Omental fat pad (tissue), 4 donors: ENCODE measurements around the gene AKAP13. TPM values are rescaled to one million over a fixed set of nuclear protein-coding genes. Genes with fewer than 3 reads are reported as not detected.

Experiments used
- ATAC-seq: fragments of 150-250 bp; one replicate; pipeline ENCODE4 v1.9.1; 2016; ENCODE audit warnings: mild to moderate bottlenecking, moderate library complexity; ENCODE audit not compliant: low FRiP score
- DNase-seq: peaks from one replicate; pipeline ENCODE4 v3.0.0-alpha.2; 2019; ENCODE audit warnings: low spot score
- CTCF ChIP-seq, 3 donors: fragments of 450-650 bp; IDR thresholded peaks; one replicate each; pipeline ENCODE4 v1.5.1; 2016 to 2017; ENCODE audit warnings: antibody characterized with exemption in 3 of 3, mild to moderate bottlenecking in 3 of 3, moderate library complexity in 2 of 3
- total RNA-seq, 4 donors: library from RNA; depleted of rRNA; stranded (reverse); fragments of >200 nt; gene quantifications; one replicate each; pipeline ENCODE4 v1.1.0, GENCODE V29; 2016

The AKAP13 gene
- total RNA-seq, 4 donors from 2014 or later: 162 to 301 (median 216) TPM

- DNase-seq (no peak), ATAC-seq (no peak)
- no peak for TF ChIP-seq CTCF (IDR thresholded peaks at IDR 0.05)
Observed at GRCh38 chr15:85623315-85624049, 243.1 kb downstream of the AKAP13 start.

- DNase-seq: no peak
- no peak for TF ChIP-seq CTCF (IDR thresholded peaks at IDR 0.05)
- no peak for ATAC-seq
Observed at GRCh38 chr15:85624291-85624801, 243.9 kb downstream of the AKAP13 start.

GRCh38 chr15:85625166-85625830, 244.9 kb downstream of the AKAP13 start:
- no peak for ATAC-seq
- no peak for DNase-seq
- no peak for TF ChIP-seq CTCF (IDR thresholded peaks at IDR 0.05)

GRCh38 chr15:85625856-85626255, 245.5 kb downstream of the AKAP13 start:
- peak; percentile 29 for ATAC-seq

GRCh38 chr15:85627213-85627935, 247.0 kb downstream of the AKAP13 start:
- DNase-seq (no peak), ATAC-seq (no peak)
- TF ChIP-seq CTCF (IDR thresholded peaks at IDR 0.05): no peak

More at GRCh38 chr15:85625856-85626255, 245.5 kb downstream of the AKAP13 start:
- DNase-seq: no peak
- TF ChIP-seq CTCF (IDR thresholded peaks at IDR 0.05): no peak

- TF ChIP-seq CTCF (IDR thresholded peaks at IDR 0.05): no peak
- DNase-seq: no peak
- ATAC-seq: no peak
Observed at GRCh38 chr15:85630311-85630710, 249.9 kb downstream of the AKAP13 start.
